Measurements from ENCODE around the gene PKP3.
"Not testable (repeated sequence)": the region's sequence is repeated elsewhere in the genome, so short reads cannot be mapped to it uniquely, and the experiment has no call there.

The PKP3 gene

DNA sequence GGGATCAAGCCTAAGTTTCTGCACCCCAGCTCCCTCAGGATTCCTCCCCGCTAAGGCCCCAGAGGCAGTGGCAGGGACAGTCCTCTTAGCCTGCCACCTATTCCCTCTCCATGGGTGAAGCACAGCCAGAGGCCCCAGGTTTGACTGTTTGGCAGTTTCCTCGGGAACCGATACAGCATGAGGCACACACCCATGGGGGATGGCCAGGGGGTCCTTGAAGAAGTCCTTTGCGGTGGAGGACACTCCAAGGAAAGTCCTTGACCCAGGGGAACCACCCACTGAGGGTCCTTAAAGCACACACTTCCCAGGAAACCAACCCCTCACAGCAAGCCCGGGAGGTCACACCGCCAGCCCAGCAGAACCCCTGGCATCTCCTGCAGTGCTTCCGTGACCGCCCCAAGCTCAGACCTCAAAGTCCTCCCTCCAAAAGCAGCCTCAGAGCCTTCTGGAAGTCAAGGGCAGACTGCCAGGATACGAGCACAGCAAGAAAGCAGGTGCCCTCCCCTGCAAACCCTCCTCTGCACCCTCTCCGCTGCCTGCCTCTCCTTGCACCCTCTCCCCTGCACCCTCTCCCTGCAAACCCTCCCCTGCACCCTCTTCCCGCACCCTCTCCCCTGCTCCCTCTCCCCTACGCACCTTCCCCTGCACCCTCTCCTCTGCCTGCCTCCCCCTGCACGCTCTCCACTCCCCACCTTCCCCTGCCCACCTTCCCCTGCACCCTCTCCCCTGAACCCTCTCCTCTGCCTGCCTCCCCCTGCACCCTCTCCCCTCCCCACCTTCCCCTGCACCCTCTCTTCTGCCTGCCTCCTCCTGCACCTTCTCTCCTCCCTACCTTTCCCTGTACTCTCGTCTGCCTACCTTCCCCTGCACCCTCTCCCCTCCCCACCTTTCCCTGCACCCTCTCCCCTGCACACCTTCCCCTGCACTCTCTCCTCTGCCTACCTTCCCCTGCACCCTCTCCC is 19.4 kb downstream of the PKP3 start:
- no peak for DNase-seq

DNA sequence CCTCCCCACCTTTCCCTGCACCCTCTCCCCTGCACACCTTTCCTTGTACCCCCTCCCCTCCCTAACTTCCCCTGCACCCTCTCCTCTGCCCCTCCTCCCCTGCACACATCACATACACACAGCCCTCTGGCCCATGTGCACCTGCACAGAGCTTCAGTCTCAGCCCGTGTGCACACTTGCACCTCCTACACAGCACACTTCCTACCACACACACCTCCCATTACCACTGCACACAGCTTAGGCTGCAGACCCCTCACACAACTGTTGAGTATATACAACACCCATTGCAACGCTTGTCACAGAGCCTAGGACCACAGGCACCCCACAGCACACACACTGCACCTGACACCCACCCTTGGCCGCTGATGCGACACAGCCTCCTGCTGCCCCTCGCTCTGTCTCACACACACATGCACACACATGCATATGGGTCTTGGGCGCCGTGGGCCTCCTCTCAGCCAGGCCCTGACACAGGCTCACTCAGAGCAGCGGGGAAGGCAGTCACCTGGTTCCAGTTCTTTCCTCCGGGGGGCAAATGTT is 20.4 kb downstream of the PKP3 start:
- no peak for DNase-seq

DNA sequence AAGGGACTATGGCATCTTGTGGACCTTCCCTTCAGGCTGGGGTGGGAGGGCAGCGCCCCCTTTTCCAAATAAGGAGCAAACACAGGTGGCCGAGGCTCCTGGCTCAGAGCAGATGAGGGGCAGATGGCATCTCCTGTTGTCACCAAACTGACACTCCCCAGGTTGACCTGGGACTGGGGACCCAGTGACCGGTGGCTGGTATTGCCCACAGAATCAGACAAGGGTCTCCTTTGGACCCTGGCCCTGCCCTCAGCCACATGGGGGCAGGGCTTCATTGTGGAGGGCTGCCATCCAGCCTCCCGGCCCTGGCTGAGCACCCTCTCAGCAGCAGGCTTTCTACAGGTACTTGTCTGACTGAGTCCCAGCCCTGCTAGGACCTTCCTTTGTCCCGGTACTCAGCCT is 21.6 kb downstream of the PKP3 start:
- no peak for DNase-seq

DNA sequence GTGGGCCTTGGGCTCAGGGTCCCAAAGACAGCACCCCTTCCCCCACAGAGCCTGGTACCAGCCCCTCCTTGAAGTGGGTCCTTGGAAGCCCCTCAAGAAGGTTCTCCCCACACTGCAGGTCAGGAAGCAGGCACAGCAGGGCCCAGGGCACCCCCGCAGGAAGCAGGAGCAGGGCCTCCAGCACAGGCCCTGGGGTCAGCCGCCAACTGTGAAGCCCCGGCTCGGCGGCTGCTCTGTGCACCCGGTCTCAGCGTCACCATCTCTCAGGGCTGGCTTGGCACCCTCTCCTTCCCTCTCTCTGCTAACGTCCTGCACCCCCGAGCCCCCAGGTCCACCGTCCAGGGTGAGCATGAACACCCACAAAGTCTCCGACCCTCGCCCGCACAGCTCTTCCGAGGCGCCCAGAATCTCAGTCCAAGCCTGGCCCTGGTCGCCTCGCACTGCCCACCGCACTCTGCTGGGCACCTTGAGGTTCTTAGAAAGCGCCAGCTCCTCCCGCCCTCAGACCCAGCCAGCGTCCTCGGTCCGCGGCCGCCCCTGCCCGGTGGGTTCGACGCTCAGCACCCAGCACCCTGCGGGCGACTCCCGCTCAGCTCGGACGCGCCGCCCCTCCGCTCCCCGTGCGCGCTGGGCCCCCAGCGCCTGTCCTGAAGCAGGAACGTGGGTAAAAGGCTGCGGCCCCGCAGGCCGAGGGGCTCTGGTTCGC is 22.2 kb downstream of the PKP3 start:
- no peak for DNase-seq

DNA sequence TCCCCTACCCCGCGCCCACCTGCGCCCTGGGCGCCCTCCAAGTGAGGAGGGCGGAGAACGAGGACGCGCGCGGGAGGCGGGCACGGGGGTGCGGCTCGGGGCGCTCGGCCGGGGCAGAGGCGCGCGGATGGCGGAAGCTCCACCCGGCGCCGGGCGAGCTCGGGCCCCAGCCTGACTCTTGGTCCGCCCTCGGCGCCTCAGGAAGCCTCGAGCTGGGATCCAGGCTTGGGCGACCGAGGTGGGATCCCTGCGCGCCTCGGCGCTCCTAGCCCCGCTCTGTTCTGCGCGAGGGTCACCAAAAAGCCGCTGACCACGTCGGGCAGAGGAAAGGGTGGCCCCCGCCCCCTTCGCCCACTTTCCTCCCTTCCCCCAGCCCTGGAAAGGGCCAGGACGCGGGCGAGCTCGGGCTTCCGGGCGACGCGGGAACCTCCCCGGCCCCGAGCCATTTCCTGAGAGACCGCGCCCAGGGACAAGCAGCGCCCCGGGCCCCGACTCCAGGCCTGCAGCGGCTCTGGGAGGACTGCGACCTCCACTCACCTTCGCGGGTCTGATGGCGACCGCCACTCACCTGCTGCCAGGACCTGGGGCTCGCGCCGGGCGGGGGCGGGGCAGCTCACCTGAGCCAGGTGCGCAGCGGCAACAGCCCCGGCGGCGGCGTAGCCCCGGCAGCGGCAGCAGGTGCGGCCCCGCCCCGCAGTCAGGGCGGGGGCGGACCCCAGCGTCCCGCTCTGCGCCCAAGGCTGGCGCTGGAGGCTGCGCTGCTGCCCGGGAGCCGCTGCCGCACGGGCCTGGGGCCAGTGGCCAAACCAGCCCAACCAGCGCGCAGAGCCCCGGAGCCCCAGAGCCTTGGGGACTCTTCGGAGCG is 23.0 kb downstream of the PKP3 start:
- DNase-seq: no peak

DNA sequence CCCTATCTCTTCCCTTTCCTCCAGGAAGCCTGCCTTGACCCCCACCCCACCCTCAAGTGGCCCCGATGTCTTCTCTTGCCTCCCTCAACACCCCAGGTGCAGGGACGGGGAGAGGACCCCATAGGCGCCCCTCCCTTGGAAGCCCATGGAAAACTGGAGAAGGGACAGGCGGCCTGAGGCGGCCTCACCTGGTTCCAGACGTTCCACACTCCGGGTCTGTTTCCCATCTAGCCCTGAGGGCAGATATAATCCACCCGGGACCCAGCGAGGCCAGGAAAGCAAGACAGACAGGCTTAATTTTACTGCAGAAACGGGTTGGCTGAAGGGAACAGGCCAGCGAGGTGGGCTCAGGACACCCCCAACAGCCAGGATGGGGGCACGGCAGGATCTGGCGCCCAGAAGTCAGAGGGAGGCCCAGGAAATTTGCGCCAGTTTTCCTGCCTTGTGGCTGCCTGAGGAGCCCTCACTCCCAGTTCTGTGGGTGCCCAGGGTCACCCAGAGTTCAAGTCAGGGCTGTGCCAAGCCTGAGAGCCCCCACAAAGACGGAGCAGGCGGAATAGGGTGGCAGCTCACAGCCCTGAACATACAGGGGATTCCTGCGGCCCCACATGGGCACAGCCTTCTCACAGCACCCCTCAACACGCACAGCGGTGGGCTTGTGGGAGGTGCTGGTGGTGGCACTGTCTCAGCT is 23.8 kb downstream of the PKP3 start:
- DNase-seq: no peak

DNA sequence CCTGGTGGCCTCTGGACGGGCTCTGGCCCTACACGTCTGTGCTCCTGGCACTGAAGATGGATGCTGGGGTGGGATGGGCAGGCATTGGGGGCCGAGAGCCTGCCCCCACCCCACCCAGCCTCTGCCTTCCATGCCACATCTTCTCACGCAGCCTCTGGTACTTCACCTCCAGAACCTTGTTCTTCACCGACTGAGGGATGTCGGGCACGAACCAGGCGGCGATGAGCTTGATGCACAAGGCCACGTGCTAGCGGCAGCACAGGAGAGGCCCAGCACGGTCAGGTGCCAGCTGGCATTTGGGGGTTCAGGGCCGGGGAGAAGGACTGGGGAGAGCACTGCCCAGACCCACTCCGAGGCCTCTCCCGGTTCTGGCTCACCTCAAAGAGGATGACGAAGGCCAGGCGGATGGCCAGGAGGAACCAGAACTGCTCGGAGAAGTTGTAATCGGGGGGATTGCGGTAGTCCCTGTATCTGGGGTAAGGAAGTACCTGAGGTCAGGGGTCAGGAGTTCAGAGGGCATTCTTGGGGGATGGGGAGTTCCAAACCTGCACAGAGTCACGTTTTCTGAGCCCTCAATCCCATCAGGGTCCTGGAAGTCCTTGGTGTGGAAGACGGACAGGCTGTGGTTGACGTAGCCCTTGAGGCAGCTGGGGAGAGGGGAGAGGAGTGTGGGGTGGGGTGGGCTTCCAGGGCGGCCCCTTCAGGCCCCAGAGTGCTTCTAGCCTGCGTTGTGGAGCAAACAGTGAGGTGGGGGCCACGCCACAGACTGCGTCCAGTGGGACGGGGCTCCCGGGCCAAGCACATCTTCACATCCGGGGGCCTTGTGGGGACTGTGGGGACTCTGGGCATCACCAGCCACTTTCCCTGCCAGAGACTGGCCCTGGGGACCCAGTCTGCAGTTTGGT is 24.6 kb downstream of the PKP3 start:
- DNase-seq: no peak

DNA sequence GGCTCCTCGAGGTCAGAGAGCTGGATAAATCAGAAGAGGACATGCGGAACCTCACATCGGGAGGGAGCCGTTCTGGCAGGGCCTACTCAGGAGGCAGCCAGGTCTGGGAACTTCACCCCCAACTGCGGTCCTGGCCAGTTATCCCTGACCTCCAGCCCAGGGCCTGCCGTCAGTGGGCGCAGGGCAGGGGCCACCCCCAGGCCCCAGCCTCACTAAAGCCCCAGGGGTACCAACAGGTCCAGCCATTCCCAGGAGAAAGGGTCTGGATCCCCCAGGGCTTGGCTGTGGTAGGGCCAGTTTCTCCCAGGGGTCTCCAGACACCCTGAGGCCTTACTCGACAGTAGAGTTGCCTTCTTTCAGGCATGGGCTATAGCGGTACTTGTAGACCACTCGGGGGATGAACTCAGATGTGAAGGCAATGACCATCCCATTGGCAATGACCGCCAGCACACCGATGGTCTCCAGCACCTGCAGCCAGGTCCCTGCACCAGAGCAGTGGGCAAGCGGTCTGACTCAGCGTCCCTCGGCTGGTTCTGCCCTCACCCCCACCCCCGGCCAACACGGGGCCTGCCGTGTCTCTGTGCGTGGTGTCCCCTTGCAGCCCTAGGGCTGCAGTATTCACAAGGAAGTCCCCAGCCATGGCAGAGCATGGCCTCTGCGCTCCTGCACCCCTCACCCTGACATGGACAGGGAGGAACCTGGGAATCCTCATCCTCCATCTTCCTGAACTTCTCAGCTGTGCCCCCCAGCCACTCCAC is 25.4 kb downstream of the PKP3 start:
- DNase-seq: no peak

DNA sequence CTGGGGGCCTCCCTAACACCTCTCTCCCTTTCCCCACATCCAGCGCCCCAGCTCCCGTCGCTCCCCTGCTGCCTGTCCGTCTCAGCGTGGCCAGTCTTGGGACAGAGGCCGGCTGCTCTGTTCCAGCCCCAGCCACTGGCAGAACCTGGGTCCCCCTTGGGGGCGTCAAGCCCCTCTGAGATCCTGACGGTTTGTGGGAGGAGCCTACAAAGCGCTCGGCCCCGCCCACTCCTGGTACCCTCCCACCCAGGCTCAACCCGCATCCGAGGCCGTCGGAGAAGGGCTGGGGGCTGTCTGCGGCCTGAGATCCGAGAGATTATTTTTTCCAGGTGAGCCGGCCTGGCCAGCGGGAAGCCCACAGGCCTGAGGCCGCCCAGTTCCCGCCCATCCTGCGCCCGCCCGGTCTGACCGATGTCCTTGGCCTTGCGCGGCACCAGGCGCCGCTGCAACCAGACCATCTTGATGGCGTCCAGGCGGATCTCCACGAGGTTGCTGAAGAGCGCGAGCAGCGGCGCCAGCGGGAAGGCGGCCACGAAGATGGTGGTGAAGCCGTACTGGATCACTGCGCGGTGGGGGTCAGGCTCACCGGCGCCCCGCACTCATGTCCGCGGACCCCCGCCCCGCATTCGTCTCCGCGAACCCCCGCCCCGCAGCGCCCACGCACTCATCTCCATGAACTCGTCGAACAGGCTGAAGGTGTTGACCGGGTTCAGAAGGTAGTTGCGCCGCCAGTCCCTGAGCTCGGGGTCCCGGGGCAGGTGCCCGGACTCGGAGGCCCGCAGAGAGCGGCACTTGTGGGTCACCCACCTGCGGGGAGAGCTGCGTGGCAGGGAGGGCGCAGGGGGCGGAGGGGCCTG is 26.3 kb downstream of the PKP3 start:
- DNase-seq: no peak

DNA sequence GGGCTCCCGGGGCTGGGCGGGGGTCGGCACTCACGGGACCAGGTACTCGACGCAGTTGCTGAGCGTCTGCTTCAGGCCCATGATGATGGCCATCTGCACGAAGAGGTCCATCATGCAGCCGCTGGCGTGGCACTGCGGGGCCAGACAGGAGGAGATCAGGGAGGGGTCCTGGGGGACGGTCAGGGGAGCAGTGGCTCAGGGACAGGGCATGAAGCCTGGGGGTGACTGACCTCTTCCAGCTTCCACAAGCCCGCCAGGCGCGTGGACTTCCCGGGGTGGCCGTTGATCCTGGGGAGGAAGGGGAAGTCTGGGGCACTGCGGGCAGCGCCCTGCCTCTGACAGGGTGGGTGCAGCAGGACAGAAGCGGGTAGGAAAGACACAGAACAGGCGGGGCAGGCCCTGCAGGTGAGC is 26.9 kb downstream of the PKP3 start:
- no peak for DNase-seq

DNA sequence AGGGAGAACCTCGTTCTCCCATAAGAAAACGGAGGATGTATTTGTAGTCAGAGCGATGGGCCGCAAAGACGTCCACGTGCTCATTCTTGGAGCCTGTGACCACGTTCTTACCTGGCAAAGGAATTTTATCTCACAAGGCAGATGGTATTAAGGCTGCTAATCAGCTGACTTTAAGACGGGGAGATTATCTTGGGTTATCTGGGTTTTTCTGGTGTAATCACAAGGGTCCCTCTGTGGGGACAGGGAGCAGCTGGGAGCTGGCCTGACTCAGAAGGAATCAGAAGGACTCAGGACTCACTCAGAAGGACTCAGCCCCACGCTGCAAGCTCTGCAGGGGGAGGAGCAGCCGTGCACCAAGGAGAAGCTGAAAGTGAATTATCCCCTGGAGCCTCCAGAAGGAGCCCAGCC is 28.2 kb downstream of the PKP3 start:
- DNase-seq: no peak

DNA sequence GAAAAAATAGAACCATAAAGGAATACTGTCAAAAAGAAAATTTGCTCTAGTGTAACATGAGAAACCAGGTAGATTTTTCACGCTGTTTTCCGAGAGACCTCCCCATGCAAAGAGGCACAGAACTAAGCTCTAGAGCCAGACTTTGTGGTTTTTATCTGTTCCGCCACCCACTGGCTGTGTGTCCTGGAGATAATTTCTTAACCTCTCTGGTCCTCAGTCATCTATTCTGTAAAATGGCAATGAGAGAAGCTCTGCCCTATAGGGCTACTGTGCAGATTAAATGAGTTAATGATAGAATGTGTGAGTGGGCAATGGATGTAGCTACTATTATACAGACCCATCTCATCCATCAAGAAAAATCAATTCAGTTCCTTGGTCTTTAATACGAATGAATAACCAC is 30.2 kb downstream of the PKP3 start:
- DNase-seq: no peak

DNA sequence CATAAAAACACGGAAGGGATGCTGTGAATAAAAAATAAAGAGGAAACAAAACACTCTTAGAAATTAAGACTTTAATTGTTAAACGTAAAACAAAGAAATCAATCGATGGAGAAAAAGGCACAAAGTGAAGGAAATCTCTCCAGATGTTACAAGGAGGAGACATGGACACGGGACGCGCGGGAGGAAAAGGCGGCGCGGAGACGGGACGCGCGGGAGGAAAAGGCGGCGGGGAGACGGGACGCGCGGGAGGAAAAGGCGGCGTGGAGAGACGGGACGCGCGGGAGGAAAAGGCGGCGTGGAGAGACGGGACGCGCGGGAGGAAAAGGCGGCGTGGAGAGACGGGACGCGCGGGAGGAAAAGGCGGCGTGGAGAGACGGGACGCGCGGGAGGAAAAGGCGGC is 30.8 kb downstream of the PKP3 start:
- not testable (repeated sequence) for DNase-seq

DNA sequence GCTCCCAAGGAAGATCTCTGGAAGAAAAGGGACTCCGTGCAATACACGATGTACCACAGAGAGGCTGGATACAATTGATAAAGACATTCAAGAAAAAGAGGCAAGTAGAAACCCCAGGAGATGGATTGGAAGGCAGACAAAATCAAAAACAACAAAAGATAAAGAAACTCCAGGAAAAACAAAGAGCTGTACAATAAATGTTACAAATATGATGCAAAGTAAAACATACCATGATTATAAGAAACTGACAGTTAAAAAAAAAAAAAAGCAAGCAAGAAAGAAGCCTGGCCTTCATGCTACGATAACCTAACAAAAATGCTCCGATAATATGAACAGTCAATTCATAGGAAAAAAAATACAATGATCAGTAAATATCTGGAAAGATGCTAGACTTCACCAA is 31.3 kb downstream of the PKP3 start:
- DNase-seq: no peak

DNA sequence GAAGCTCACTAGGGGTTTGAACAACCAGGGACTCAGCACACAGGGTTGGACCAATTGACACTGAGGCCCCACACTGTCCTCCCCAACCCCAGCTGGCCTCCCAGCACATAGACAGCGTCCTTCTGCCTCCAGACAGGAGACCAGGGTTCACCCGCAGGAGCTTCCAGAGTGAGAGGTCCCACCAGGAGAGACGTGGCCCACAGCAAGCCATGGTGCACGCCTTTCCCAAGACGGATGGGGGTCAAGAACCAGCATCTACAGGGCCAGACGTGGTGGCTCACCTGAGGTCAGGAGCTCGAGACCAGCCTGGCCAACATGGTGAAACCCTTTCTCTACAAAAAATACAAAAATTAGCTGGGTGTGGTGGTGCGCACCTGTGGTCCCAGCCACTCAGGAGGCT is 32.8 kb downstream of the PKP3 start:
- no peak for DNase-seq

DNA sequence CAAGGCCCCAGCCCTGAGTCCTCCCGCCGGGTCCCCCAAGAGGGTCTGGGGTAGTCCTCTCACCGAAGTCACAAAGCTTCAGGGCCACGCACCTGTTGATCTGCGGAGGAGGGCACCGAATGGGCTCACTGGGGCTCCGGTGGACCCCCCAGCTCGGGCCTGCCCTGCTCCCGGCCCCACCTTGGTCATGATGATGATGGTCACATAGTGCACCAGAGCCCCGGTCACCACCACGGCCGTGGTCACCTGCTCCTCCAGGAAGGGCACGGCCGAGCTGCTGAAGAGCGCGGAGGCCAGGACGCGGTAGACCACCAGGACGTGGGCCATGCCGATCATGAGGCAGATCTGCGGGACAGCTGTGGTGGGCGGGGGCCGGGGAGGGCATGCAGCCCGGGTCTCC is 34.3 kb downstream of the PKP3 start:
- no peak for DNase-seq

DNA sequence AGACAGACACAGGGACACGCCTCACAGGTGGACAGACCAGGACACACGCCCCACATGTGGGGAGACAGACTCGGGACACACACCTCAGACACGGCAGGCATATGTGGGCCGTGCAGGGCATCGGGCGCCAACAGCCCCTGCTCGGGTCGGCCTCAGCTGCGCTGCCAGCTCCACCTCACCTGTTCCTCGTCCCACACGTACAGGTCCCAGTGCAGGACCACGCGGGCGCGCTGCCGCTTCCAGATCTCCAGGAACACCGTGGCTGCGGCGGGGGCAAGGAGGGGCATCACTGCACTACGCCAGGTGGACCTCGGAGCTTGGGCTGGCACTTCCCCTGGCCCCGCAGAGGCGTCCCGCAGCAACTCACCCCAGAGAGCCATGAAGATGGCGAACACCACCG is 35.4 kb downstream of the PKP3 start:
- DNase-seq: no peak

DNA sequence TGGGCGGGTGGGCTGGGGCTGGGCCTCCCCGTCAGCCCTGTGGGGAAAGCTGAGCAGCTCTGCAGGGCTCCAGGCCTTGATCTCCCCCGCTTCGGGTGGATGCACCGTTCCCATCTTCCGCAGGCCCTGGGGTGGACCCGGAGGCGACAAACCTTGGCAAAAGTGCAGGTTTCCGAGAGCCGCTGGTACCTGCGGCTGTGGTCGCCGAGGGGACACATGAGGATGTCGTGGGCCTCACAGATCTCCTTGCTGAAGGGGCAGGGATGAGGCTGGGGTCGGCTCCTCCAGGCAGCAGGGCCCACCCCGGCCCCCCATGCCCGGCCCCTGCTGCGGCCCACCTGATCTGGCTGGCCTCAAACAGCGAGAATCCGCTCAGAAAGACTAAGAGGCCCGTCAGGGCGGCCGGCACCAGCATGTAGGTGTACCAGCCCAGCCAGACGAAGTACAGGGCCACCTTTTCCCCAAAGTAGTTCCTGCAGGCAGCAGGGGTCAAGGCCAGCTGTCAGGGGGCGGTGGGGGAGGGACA is 36.0 kb downstream of the PKP3 start:
- DNase-seq: no peak

DNA sequence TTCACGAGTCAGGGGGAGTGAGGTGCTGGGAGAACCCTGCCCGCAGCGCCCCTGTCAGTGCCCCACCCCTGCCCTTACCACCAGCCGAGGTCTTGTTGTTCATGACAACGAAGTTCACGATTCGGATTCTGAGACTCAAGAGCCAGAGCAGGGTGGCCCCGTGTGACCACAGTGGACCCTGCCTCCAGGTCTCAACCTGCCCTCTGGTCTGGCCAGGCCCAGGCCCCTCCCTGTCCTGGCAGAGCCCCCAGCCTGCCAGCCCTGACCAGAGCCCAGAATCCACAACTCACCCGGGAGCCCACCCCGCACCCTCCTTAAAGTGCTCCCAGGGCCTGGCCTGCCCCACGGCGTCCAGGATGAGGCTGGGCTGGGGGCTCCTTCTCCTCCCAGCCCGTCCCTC is 37.9 kb downstream of the PKP3 start:
- DNase-seq: no peak

Data from NCI-H1092 treated with DMSO at 0.1 percent for 48 hours (cell line).